Activated T-helper 1 cell treated with anti-CD3 and anti-CD28 coated beads, Interleukin-12 subunit alpha, Interleukin-12 subunit beta, Interleukin-2, Interleukin-4 antibody, amounts not matched to agents 30 ng/mL and 10 ng/mL and 1 ng/mL, durations not matched to agents 14 hours and 24 hours and 36 hours (primary cell): ENCODE data around the gene GALNT17. TPM values are rescaled to one million over a fixed set of nuclear protein-coding genes. Genes with fewer than 3 reads are reported as not detected.

Source experiments
- DNase-seq: peaks from one replicate; pipeline ENCODE4 v3.0.0; 2021; ENCODE audit warnings: low spot score
- H3K27ac Mint-ChIP-seq: one replicate; pipeline ENCODE4 v1.8.0; 2021; ENCODE audit warnings: mild to moderate bottlenecking, mixed read lengths
- H3K27me3 Mint-ChIP-seq: one replicate; pipeline ENCODE4 v1.8.0; 2022; ENCODE audit warnings: mild to moderate bottlenecking, moderate library complexity, mixed read lengths; ENCODE audit not compliant: insufficient read depth
- H3K36me3 Mint-ChIP-seq: one replicate; pipeline ENCODE4 v1.8.0; 2021; ENCODE audit warnings: low read depth, mixed read lengths
- H3K4me1 Mint-ChIP-seq: one replicate; pipeline ENCODE4 v1.8.0; 2021; ENCODE audit warnings: low read depth, mixed read lengths
- H3K4me3 Mint-ChIP-seq: one replicate; pipeline ENCODE4 v1.8.0; 2021; ENCODE audit warnings: mild to moderate bottlenecking, moderate library complexity, mixed read lengths
- H3K9me3 Mint-ChIP-seq: one replicate; pipeline ENCODE4 v1.8.0; 2021; ENCODE audit warnings: mixed read lengths
- intact Hi-C: fragments of 100-400 bp; cut with micrococcal nuclease; formaldehyde crosslinking; loops from one replicate; pipeline ENCODE4 v1.15.1; 2024
- total RNA-seq: library from RNA; stranded (reverse); gene quantifications from 2 replicates; pipeline ENCODE4 v1.2.3, GENCODE V29; 2022

GALNT17 gene
- total RNA-seq, 1 donor from 2014 or later = not detected

DNA sequence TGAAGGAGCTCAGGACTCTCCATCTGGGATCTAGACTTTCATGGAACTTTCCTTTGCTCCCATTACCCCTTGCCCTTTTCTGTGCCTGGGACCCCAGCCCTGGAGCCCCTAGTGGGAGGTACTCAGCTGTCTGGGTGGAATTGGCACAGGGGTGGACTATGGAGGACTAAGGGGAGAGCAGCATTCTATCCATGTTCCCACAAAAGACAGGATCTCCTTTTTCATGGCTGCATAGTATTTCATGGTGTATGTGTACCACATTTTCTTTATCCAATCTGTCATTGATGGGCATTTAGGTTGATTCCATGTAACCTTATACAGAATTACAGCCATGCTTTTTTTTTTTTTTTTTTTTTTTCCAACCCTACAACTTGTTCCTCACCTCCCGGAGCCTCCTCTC lies 89.1 kb downstream of the GALNT17 start:
- DNase-seq = no peak
- H3K4me1 Mint-ChIP-seq = no peaks in the 10 kb centered on the region
- H3K4me3 Mint-ChIP-seq = no peak overlapping the region
- intact Hi-C loops = no loop called here
- H3K36me3 Mint-ChIP-seq = no peaks in the 10 kb centered on the region
- no peak overlapping the region for H3K27ac Mint-ChIP-seq
- peaks cover 43% of the 10 kb centered on the region for H3K9me3 Mint-ChIP-seq
- no peaks in the 10 kb centered on the region for H3K27me3 Mint-ChIP-seq

DNA sequence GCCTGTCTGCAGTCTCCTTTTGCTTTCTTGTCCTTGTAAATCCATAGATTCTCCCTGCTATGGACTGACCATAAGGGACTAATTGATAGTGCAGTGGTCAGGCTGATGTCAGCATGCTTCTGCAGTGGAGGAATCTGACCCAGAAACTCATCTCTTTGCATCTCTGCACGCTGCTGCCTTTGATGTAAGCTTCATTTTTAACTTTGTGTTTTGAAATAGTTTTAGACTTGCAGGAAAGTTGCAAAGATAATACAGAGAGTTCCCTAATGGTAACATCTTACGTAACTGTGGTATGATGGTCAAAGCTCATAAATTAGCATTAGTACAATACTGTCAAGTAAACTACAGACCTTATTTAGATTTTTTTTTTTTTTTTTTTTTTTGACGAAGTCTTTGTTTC lies 89.6 kb downstream of the GALNT17 start:
- intact Hi-C loops = no loop called here
- no peaks in the 10 kb centered on the region for H3K36me3 Mint-ChIP-seq
- no peaks in the 10 kb centered on the region for H3K27me3 Mint-ChIP-seq
- peaks cover 38% of the 10 kb centered on the region for H3K9me3 Mint-ChIP-seq
- H3K4me3 Mint-ChIP-seq = no peak overlapping the region
- H3K27ac Mint-ChIP-seq = no peak overlapping the region
- H3K4me1 Mint-ChIP-seq = no peaks in the 10 kb centered on the region
- DNase-seq = no peak

DNA sequence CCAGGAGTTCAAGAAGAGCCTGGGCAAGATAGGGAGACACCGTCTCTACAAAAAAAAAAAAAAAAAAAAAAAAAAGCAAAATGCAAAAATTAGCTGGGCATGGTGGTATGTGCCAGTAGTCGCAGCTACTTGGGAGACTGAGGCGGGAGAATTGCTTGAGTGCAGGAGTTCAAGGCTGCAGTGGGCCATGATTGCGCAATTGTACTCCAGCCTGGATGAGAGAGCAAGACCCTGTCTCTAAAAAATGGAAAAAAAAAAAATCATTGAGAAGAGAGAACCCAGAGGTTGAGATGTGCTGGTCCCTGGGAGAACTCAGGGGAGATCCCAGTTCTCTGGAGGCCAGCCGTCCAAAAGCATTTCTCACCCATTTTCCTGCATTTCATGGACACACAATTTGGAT lies 95.2 kb downstream of the GALNT17 start:
- intact Hi-C loops = no loop called here
- H3K27me3 Mint-ChIP-seq = no peaks in the 10 kb centered on the region
- H3K9me3 Mint-ChIP-seq = peaks cover 52% of the 10 kb centered on the region
- H3K4me1 Mint-ChIP-seq = no peaks in the 10 kb centered on the region
- no peak for DNase-seq
- H3K4me3 Mint-ChIP-seq = no peak overlapping the region
- H3K27ac Mint-ChIP-seq = no peak overlapping the region
- peaks cover 1% of the 10 kb centered on the region for H3K36me3 Mint-ChIP-seq

DNA sequence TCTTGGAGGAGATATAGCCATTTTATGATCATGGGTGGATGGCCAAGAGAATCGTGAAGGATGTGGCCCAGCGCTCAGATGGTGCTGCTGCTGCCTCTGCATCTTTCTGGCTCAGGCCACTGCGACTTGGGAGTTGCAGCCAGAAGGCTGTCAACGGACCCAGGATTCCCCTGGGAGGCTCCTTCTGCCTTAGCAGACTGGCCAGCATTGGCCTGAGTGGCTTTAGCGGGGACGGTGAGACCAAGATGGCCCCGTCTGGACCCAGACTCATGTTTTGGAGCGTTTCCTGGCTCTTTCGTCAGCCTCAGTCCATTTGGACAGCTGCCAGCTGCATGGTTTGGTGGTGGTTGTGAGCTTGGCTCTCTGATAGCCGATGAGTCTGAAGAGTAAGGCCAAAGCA lies 97.2 kb downstream of the GALNT17 start:
- Mint-ChIP-seq H3K9me3 (peaks cover 56% of the 10 kb centered on the region), H3K4me1 (no peaks in the 10 kb centered on the region), H3K4me3 (no peak overlapping the region), H3K36me3 (peaks cover 1% of the 10 kb centered on the region), H3K27me3 (no peaks in the 10 kb centered on the region), H3K27ac (no peak overlapping the region)
- no peak for DNase-seq
- intact Hi-C loops = no loop called here

DNA sequence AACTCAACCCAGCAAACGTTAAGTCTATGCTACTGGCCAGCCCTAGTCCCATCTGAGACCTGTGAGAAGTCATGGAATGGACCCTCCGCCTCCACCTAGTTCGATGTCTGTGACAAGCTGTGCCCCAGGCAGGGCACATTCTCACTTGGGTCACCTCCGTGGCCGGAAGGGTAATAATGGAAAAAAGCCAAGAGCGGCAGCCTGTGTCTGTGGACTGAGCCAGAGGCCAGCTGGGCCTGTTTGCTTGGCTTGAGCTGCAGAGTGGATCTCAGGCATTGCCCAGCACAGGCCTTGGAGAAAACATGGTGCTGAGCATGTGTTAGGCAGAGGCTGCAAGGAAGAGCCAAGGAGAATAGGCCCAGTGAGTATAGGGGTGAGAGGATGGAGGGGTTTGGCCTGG lies 97.8 kb downstream of the GALNT17 start:
- intact Hi-C loops = no loop called here
- no peaks in the 10 kb centered on the region for H3K27me3 Mint-ChIP-seq
- no peaks in the 10 kb centered on the region for H3K4me1 Mint-ChIP-seq
- H3K9me3 Mint-ChIP-seq = peaks cover 56% of the 10 kb centered on the region
- no peak overlapping the region for H3K4me3 Mint-ChIP-seq
- H3K36me3 Mint-ChIP-seq = peaks cover 1% of the 10 kb centered on the region
- no peak overlapping the region for H3K27ac Mint-ChIP-seq
- DNase-seq = no peak

DNA sequence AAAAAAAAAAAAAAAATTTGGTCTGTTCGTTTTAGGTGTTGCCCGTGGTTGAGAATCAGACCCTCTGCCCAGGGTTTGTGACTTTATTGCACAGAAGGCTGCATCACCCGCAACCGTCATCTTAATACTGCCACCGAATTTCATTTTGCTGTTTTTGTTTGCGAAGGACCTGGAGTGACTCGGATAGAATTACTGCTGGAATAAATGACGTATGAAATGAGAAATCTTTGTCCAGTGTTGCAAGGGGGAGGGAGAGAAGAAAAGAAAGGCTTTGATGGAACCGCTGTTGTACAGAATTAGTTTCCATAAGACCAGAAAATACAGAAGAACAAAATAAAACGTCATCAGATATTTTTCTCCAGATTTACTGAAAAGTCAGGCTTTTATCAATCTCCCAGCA lies 103.3 kb downstream of the GALNT17 start:
- intact Hi-C loops = no loop called here
- H3K4me3 Mint-ChIP-seq = no peak overlapping the region
- H3K4me1 Mint-ChIP-seq = no peaks in the 10 kb centered on the region
- H3K36me3 Mint-ChIP-seq = no peaks in the 10 kb centered on the region
- H3K27ac Mint-ChIP-seq = no peak overlapping the region
- DNase-seq = no peak
- peaks cover 47% of the 10 kb centered on the region for H3K9me3 Mint-ChIP-seq
- no peaks in the 10 kb centered on the region for H3K27me3 Mint-ChIP-seq

DNA sequence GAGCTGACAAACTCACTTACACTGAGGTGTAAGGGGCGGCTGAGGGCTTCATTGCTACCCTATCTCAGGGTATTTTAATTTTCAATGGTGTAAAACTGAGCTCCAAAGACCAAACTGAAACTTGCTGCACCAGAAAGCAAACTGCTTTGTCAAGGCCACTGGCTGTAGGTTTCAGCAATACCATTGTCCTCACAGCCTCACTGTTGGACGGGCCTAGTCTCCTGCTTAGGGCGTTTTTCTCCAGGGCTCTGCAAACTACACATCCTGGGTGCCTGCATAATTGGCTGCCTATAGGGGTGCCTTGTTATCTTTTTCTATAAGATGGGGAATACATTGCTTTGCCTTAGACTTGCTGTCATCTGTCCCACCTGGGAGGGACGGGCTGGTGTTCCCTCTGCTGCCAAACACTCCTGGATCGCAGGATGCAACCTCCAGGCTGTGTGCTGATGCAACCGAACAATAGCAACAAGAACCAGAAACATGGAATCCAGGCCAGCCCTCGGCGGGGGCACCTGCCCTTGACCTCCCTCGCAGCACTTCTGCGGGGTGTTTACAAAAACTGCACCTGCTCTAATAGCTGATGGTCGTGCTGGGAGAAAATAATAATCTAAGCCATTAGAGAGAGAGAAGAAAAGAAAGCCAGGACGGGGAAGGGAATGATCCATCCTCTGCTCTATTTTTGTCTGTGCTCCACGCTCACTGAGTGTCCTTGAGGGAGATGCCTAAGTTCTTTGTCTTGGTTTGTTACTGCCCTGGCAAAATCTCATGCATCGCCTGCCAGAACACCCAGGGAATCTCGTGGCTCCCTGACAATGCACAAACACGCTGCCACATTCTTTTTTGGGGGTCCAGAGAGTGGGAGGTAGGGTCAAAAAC lies 104.5 kb downstream of the GALNT17 start:
- no peak overlapping the region for H3K27ac Mint-ChIP-seq
- H3K36me3 Mint-ChIP-seq = no peaks in the 10 kb centered on the region
- no peak overlapping the region for H3K4me3 Mint-ChIP-seq

DNA sequence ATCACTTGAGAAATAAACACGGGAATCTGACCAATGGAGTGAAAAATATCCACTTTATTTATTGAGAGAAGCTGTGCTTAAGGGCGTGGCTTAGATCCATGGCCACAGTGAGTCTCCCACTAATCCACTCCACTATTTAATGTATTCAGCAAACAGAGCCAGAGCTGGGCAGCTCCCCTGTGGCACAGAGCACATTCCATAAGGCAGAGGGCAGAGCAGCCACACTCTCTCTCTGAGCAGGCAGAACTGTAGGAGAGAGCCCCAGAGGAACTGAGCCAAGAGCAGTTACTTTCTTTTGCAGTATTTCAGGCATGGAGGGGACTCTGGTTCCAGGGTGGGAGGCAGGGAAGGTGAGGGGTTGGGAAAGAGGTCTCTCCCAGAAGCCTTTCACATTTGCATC lies 106.0 kb downstream of the GALNT17 start:
- no peak overlapping the region for H3K4me3 Mint-ChIP-seq
- H3K4me1 Mint-ChIP-seq = no peaks in the 10 kb centered on the region
- peaks cover 41% of the 10 kb centered on the region for H3K9me3 Mint-ChIP-seq
- H3K27me3 Mint-ChIP-seq = no peaks in the 10 kb centered on the region
- H3K36me3 Mint-ChIP-seq = no peaks in the 10 kb centered on the region
- no peak for DNase-seq
- H3K27ac Mint-ChIP-seq = no peak overlapping the region
- intact Hi-C loops = no loop called here

More for the DNA sequence above, 104.5 kb downstream of the GALNT17 start:
- H3K9me3 Mint-ChIP-seq = peaks cover 45% of the 10 kb centered on the region
- intact Hi-C loops = no loop called here
- no peaks in the 10 kb centered on the region for H3K27me3 Mint-ChIP-seq
- no peaks in the 10 kb centered on the region for H3K4me1 Mint-ChIP-seq
- DNase-seq = no peak

DNA sequence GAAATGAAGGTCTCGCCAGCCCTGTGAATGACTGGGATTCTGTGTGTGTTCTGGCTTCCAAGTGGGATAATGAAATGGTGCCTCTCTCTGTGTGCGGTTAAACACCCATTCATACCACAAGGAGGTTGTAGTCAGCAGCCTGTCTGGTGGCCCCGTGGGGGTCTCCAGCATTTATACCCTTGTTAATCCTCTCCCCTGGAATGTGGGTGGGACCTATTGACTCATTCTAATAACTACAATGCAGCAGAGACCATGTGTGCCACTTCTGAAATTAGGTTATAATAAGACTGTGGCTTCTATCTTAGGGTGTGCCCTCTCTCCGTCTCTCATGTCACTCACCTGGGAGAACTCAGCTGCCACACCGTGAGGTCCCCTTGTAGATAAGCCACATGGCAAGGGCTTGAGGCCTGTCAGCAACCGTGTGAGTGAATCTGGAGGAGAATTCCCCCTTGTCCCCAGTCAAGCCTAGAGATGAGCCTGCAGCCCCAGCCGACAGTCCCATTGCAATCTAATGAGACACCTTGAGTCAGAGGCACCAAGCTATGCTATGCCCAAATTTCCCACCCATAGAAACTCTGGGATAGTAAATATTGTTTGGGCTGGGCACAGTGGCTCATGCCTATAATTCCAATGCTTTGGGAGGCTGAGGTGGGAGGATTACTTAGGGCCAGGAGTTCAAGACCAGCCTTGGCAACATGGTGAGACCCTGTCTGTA lies 106.8 kb downstream of the GALNT17 start:
- Mint-ChIP-seq H3K27ac (no peak overlapping the region), H3K9me3 (peaks cover 43% of the 10 kb centered on the region), H3K36me3 (no peaks in the 10 kb centered on the region), H3K4me1 (no peaks in the 10 kb centered on the region), H3K4me3 (no peak overlapping the region), H3K27me3 (no peaks in the 10 kb centered on the region)
- intact Hi-C loops = no loop called here
- DNase-seq = no peak

DNA sequence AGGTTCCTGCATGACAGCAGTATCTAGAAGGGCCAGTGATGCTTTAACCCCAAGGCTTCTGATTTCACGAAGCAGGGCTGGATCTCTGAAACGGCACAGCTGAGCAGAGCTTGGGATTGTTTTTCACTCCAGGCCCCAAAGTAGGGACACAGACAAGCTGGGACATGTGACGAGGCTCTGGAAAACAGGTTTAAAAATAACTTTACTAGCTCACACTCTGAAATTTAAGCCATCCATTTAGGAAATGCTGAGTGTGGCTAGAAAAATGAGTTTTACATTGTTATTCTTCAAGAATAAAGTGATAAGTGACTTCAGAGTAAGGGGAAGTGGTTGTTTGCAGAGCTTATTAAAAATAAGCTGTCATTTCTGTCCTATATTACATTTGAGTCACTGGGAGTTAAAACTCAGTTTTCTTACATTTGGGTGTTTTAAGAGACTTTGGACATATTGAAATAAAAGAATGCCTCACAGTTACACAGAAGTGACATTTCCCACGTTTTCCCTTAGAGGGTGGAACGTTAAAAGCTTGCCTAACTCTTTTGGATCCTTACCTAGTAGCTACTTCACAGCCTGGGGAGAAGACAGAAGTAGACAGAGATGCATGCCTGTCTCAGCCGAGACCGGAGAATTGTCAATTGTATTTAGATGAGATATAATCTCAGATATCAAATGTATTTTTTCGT lies 107.8 kb downstream of the GALNT17 start:
- H3K9me3 Mint-ChIP-seq = peaks cover 42% of the 10 kb centered on the region
- H3K4me1 Mint-ChIP-seq = no peaks in the 10 kb centered on the region
- no peak overlapping the region for H3K4me3 Mint-ChIP-seq
- intact Hi-C loops = loop anchor here (10.0 kb wide), 1 partner anchor 55 kb away; no protein-coding TSS in a partner anchor
- H3K36me3 Mint-ChIP-seq = no peaks in the 10 kb centered on the region
- H3K27me3 Mint-ChIP-seq = no peaks in the 10 kb centered on the region
- no peak for DNase-seq
- no peak overlapping the region for H3K27ac Mint-ChIP-seq

DNA sequence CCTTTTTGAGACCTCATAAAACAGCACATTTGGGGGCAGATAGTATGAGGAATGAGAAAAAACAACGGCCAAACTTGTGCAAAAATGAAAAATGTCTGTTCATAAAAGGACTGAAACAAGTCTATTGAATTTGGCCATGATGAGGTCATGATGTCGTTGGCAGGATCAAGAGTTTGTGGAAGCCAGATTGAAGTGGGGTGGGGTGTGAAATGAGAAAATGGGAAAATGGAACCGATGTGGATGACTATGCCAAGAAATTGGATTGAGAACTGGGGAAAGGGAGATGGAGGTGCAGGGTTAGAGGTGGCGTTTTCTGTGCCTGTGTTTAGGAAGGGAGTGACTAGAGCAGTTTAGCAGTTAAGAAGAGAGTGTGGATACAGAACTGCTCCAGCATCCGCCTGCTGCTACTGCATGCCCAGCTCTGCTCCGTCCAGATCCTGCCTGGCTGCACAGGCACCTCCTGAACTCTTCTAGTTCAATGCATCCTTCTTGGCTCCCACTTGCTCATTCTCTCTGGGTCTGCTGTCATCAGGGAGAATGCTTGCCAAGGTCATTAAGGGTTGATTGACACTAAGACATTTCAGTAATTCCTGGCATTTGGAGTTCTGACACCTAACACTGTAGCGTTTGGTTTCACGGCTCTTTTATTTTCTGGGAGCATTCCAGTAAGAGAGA lies 111.9 kb downstream of the GALNT17 start:
- DNase-seq = no peak
- Mint-ChIP-seq H3K27ac (no peak overlapping the region), H3K27me3 (no peaks in the 10 kb centered on the region), H3K4me1 (no peaks in the 10 kb centered on the region), H3K9me3 (peaks cover 47% of the 10 kb centered on the region), H3K36me3 (no peaks in the 10 kb centered on the region), H3K4me3 (no peak overlapping the region)
- intact Hi-C loops = loop anchor here (10.0 kb wide), 1 partner anchor 59 kb away; no protein-coding TSS in a partner anchor

DNA sequence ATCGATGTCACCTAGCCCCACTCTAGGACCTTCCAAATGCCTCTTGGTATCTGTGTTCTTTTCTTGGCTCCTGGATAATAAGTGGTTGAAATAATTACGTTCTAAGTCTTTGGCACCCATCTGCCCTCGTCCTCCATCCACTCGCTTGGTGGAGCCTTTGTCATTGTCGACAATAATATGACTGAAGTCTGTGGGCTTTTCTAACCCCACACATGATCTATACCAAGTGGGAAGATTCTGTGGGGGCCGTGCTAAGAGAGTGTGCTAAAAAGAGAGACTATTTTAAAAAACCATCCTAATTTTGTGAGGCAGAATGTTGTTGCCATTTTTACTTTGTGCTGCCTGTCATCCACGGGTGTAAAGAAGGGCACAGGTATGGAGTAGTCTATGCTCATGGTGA lies 113.1 kb downstream of the GALNT17 start:
- no peak for DNase-seq
- intact Hi-C loops = loop anchor here (10.0 kb wide), 1 partner anchor 60 kb away; no protein-coding TSS in a partner anchor
- no peaks in the 10 kb centered on the region for H3K27me3 Mint-ChIP-seq
- peaks cover 47% of the 10 kb centered on the region for H3K9me3 Mint-ChIP-seq
- no peak overlapping the region for H3K27ac Mint-ChIP-seq
- no peaks in the 10 kb centered on the region for H3K4me1 Mint-ChIP-seq
- H3K36me3 Mint-ChIP-seq = no peaks in the 10 kb centered on the region
- H3K4me3 Mint-ChIP-seq = no peak overlapping the region
